B cell (primary cell): ENCODE results near the gene GSTA2.

ENCODE experiments used
- CTCF ChIP-seq: fragments of 200-600 bp; IDR thresholded peaks from one replicate; pipeline ENCODE4 v1.8.0; 2022; ENCODE audit warnings: antibody characterized with exemption, mild to moderate bottlenecking
- EZH2 ChIP-seq: IDR thresholded peaks from 2 replicates; pipeline ENCODE4 v1.6.1; 2012; ENCODE audit warnings: borderline replicate concordance, low read depth, mild to moderate bottlenecking, moderate library complexity, low read length; ENCODE audit not compliant: insufficient read depth, poor library complexity, severe bottlenecking

- no peak for TF ChIP-seq CTCF
- no peak for TF ChIP-seq EZH2
Measured at GRCh38 chr6:52724042-52724405, 39.3 kb downstream of the GSTA2 start.
